GM21619 (cell line): ENCODE results near the gene GDPD4.

Experiments
- ATAC-seq: cut with Tn5 transposase; IDR thresholded peaks from one replicate; pipeline ENCODE4 v1.9.1; 2021; ENCODE audit not compliant: unreplicated experiment

Gene GDPD4

DNA sequence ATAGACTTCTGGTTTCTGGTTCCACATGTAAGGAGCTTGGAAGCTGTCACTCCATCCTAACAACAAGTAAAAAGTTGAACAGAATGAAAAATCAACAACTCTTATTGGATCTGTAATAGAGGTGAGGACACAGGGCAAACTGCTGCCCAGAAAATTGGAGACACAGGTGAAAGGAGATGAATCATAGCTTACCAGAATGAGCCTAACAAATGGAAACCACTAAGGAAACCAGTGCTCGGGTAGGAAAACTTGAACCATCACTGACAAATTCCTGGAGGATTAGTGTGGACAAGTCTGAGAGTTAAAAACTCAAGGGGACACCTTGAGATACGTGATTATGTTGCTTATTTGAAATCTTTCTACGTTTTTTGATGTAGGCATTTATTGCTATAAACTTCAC, 52.1 kb downstream of the GDPD4 start:
- no peak for ATAC-seq

DNA sequence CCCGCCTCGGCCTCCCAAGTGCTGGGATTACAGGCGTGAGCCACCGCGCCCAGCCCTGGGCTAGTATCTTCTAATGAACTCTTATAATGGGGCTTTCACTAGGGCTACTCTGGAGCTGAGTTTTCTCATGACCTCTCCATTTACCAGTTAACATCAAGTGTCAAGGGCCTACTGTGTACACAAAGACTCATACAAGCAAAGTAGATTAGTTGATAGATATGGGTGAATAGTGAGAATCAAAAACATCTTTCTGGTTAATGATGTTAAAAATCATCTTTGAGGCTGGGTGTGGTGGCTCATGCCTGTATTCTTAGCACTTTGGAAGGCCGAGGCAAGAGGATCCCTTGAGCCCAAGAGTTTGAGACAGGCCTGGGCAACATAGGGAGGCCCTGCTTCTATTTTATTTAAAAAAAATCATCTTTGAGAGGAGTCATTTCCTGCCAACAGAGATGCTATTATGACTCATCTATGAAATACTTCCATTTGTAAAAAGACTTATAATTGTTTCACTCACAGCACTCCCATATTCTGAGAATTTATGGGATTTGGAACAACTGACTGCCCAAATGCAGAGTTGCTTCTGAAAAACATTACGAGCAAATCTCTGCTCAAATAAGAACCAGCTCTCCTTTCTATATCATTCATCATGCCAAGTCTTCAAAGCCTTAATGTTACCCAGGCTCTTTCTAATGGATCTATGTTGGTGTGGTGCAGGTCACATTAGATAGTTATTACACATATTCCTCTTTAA, 57.0 kb downstream of the GDPD4 start:
- no peak for ATAC-seq

DNA sequence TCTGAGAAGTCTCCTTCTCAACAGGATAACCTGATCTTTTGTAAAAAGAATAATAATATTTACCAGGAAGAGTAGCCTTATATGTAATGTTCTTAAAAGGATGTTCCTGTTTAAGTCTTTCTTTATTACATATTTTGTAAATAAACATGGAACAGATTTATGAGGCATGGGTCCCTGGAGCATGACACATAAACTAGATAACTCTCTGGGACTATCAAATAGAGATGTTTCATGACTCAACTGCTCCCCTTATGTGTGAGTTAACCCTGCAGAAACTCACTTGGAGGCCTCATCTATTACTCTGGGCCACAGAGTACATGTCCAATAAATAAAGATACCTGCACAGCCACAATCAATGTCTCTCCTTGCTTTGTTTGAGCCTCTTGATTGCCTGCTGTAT, 64.6 kb downstream of the GDPD4 start:
- ATAC-seq: no peak

DNA sequence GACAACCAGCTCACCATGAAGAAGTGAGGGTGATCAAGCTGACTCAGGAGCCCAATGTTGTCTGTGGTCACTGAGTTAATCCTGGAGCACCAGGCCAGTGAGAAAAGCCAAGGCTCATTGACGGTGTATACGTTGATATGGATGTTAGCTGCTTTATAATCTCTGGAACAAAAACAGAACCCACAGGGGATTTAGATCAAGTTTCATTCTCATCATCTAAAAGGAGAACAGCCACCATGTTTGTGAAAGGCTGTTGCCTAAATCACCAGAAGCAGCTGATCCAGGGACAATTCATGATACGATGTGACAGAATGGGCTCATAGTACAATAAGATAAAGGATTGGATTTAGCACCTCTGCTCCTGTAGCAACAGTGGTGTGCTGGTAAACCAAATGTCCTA, 68.5 kb downstream of the GDPD4 start:
- ATAC-seq: no peak

DNA sequence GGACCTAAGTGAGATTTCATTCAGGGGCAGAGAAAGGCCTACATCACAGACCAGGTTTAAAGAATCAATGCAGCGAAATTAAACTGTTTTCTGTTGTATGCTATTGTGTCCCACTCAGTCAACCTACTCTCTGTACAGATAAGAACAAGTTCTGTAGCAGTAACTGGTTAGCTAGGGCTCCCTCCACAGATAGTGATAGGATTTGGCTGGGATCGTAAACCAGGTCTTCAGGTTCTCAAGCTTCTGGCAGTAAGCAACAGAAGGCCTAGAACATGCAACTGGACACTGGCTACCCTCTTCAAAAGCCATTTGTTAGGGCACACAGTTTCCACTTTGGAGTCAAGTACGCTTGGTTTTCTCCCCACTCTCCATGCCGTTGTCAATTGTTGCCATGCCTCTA, 69.2 kb downstream of the GDPD4 start:
- ATAC-seq: no peak

DNA sequence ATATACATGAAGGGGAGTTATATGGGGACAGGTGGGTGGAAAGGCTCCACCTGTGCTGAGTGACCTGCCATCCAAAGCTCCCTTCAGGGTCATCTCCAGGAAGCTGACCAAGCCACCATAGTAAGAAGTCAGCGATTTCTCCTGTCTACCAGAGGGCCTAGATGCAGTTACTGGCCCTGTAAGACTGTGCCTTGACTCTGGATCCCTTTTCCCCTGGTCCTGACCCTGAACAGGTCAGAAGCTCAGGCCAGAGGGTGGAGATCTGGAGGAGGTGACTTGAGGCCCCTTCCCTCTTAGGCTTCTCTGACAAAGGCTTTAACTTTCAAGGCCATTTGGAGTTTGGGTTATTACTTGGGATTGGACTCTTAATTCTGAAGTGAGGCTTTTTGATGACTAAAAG, 69.7 kb downstream of the GDPD4 start:
- no peak for ATAC-seq

DNA sequence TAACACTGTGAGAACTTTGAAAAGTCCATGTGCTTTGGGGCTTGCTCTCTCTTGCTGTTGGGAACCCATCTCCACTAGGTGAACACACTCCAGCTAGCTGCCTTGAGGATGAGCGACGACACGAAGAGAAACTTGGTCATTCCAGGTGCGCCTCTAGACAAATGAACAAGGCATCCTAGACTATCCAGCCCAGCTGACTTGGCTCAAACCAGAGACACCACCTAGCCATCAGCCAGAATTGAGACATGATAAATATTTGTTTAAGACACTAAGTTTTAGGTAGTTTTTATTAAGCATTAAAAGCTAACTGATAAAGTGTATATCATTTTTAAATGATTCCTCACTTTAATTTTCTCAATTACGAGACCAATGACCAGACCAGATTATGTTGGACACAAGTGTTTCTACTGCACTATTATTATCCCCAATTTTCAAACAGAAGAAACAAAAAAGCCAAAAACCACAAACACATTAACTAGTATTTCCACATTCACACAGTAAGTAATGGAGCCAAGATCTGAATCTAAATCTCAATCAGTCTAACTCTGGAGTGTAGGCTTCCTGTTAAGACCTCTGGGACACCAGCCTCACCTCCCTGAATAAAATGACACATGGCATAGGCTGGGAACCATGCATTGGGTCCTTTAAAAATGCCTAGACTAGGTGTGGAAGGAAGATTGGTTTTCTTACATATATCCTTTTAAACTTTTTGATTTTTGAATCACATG, 70.4 kb downstream of the GDPD4 start:
- ATAC-seq: no peak

DNA sequence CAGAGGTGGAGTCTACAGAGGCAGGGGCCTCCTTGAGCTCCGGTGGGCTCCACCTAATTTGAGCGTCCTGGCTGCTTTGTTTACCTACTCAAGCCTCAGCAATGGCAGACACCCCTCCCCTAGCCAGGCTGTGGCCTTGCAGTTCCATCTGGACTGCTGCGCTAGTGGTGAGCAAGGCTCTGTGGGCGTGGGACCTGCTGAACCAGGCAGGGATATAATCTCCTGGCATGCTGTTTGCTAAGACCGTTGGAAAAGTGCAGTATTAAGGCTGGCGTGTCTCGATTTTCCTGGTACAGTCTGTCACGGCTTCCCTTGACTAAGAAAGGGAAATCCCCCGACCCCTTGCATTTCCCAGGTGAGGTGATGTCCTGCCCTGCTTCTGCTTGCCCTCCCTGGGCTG, 77.7 kb downstream of the GDPD4 start:
- ATAC-seq: no peak

DNA sequence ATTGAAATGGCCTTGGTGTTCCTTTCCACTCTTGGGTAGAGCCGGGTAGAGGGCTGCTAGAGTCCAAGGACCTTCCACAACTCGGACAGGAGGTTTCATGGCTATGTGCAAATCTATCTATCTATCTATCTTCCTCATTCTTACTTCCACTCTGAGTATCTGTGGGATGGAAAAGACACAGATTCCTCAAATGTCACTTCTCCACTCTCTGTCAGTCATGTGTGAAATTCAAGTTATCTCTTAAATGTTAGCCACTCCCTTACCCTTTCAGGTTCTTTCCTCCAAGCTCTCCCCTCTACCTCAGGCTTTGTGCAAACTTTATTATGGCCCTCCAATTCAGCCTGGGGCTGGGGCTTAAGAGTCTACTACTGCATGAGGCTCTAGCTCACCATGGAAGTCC, 84.3 kb downstream of the GDPD4 start:
- no peak for ATAC-seq

DNA sequence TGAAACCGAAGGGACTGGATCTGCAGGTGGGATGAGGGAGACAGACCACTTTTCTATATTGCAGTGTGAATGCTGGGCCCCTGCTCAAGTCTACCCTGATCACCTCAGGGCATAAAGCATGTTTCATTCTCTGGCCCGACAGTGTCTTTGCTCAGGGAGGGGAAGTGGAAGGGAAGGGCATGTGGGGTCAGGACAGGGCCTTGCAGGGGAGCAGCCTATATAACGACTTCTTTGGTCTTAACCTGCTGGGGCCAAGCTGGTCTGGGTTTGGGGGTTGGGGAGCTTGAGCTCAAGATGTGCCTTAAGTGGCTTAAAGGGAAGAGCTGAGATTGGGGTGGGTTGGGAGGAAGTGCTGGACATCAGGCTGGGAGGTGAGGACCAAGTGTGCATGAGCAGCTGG, 86.4 kb downstream of the GDPD4 start:
- no peak for ATAC-seq

DNA sequence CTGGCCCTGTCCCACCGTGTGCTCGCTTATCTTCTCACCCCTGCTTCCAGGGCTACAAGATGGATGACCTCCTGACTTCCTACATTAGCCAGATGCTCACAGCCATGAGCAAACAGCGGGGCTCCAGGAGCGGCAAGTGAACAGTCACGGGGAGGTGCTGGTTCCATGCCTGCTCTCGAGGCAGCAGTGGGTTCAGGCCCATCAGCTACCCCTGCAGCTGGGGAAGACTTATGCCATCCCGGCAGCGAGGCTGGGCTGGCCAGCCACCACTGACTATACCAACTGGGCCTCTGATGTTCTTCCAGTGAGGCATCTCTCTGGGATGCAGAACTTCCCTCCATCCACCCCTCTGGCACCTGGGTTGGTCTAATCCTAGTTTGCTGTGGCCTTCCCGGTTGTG, 86.9 kb downstream of the GDPD4 start:
- no peak for ATAC-seq

DNA sequence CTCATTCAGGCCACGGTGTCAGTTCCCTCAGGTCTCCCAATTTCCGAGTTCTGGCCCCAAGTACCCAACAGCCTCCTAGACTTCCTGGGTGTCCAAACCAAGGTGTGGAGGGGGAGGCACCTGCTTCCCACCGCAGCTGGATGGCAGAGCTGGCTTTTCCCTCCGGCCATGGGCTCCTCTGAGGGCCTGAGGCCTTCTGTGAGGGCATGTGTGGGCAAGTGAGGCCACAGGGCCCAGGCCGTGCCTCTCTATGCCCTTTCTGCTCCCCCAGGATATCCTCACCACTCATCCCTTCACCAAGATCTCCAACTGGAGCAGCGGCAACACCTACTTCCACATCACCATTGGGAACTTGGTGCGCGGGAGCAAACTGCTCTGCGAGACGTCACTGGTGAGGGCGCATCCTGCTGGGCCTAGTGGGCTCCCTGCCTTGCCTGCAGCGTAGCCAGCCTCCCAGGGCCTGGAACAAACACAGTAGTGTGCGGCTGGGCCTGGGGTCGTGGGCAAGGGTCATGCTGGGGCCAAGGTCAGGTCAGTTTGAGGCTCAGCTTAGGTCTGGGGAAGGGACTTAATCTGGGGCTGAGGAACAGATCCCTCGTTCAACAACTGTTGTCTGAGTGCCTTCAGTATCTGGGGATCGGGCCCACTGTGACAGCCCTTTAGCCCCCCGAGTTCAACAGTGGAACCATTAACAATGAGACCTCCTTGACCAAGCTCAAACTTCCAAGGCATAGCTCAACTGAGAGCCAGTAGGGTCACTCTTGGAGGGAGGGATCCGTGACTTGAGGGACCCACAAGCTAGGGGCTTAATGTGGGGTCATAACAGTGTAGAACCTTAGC, 87.7 kb downstream of the GDPD4 start:
- no peak for ATAC-seq

DNA sequence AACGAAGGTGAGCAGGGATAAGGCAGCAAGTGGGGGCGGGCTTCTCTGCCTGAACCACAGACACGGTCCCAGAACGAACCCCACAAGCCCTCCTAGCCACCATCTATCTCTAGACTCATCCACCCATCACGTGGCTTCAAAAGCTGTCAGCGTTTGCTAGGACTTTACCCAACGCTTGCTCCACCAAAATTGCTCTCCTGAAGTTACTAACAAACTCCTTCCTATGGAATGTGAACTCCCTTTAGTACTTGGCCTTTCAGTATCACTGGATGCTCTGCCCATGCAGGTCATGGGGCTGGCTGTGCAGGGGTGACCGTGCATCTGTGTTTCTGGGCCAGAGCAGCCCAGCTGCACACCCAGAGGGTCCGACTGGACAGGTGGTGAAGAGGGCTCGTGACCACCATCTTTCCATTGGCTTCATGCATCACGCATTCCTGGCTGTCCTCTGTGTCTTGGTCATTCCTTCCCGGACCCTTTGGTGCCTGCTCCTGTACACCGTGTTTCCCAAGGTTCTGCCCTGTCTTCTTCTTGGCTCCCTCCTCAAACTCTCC, 88.4 kb downstream of the GDPD4 start:
- ATAC-seq: no peak

DNA sequence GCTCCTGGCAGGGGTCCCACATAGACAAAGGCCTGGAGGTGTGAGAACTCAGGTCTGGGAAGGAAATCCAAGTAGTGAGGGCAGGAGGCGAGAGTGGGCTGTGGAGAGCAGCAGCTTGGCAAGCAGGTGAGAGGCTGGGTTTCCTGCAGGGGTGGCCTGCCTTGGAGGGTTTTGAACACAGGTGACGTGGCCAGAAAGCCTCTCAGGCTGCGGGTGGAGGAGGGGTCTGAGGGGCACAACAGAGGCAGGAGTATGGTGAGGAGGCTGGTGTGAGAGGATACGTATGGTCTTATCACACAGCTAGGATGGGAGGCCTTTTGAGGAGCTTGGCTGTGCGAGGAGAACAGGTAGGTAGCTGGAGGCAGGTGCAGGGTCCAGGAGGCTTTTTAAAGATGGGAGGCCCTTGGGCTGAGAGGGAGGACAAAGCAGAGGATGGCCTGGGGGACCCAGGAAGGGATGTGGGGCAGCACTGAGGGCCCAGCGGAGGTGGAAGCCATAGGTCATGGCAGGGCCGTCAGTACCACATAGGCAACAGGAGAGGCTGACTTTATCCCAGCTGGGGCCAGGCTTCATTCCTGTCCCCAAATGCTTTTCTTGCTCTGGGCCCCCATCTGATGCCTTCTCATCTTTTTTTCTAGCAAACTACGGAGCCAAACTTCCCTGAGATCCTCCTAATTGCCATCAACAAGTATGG, 89.0 kb downstream of the GDPD4 start:
- ATAC-seq: no peak

DNA sequence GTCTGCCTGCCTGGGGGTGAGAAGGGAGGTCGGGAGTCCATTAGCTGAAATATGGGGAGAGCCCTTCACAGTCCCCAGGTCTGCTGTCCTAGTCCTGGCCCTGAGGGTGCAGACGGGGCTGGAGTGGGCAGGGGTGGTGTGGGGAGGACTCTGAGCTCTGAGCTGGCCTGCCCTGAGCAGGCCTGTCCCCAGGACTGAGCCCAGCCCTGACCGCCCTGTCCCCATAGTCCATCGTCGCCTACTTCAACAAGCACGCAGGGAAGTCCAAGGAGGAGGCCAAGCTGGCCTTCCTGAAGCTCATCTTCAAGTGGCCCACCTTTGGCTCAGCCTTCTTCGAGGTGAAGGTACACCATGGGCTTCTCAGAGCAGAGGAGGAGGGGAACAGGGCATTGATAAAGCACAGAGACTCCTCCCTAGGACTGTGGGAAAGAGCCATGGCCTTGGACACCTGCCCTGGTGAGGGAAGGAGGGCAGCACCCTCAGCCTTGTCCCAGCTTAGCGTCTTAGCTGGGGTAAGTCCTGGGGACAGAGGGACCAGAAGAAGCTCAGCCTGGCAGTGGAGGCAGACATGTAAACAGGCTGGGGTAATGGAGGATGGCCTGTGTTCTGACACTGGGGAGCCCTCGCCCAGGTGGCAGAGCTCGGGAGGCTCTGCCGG, 89.8 kb downstream of the GDPD4 start:
- no peak for ATAC-seq

DNA sequence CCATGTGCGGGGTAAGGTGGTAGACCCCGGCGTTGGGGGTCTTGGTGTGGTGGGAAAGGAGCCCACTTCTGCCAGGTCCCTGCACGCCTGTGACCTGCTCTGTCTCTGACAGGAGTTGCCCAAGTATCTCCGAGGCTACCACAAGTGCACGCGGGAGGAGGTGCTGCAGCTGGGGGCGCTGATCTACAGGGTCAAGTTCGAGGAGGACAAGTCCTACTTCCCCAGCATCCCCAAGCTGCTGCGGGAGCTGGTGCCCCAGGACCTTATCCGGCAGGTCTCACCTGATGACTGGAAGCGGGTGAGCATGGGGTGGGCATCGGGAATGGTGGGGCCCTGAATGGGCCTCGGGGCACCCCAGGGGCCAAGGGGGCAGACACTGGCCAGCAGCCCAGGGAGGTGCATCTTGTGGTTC, 90.4 kb downstream of the GDPD4 start:
- ATAC-seq: no peak

DNA sequence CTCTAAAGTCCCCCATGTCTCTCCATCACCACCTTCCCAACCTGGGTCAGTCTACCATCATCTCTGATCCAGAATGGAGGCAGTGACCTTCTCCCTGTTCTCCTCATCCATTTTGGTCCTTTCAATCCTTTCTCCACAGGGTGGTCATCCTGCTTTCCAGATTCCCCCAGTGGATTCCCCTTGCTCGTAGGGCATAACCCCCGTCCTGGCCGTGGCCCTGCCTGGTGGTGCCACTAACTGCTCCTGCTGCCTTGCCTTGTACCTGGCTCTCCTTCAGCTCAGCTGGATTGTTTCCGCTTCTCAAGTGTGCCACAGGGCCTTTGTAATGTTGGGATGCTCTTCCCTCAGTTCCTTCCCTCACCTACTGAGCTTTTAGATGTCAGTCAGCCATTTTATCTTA, 91.8 kb downstream of the GDPD4 start:
- no peak for ATAC-seq

DNA sequence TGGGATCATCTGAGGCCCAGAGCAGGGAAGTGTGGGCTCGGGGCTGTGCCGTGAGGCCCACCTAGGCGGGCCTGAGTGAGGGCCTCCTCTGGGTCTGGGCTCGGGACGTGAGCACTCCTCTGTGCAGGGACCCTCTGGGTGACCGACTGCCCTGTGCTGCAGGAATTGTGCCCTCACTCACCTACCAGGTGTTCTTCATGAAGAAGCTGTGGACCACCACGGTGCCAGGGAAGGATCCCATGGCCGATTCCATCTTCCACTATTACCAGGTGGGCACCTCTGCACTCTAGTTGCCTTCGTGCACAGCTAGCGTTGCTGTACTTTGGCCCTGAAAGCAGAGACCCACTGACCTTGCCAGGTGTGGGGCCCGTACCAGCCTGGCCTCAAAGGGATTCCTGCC, 93.0 kb downstream of the GDPD4 start:
- ATAC-seq: no peak

DNA sequence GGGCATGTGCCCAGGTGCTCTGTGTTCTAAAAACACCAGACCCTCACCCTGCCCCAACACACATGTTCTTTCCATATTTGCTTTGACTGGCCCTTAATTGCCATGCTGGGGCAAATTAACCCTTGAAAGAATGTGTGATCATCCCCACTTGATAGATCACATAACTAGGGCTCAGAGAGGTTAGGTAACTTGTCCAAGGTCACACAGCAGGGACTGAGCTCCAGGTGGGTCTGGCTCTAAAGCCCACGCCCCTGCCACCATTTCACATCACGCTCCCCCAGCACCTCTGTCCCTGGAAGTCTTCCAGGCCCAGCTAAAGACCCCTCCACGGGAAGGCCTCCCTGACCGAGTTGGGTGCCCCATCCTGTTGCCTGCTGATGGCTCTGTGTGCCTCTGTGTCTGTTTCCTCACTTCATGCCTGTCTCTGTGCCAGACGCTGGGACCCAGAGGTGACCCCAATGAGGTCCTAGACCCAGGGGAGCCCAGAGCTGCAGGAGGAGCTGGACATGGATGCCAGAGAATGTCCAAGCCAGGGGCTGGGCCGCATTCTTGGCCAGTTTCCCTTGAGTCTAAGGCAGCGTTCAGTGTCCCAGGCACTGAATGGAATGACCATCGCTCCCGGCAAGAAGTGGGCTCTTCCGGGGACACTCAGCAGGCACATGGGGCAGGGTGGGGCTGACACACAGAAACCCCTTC, 93.7 kb downstream of the GDPD4 start:
- no peak for ATAC-seq

DNA sequence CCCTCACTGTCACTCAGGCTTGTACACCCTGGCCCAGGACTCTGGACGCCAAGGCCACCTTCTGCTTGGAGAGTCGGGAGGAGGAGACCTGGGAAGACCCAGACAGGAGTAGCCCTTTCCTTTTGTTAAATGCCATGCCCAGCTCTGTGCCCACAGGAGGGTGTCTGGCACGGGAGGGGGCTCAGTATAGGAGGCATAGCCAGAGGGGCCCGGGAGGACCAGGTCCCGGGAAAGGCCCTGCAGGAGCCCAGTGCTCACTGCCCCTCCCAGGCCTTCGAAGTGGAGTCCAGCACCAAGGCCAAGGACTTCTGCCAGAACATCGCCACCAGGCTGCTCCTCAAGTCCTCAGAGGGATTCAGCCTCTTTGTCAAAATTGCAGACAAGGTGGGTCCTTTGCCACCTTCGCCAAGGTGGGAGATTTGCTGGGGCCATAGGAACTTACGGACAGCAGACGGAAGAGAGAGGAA, 94.4 kb downstream of the GDPD4 start:
- no peak for ATAC-seq
